ENCODE results near the gene ZNF426.
"Not testable (repeated sequence)": the region's sequence is repeated elsewhere in the genome, so short reads cannot be mapped to it uniquely, and the experiment has no call there.

ZNF426 gene

GRCh38 chr19:9566729-9567128, 28.3 kb upstream of the ZNF426 start:
- DNase-seq (ENCODE audit: low read depth, low spot score), result peak; percentile 3
- in situ Hi-C loops (cut with HindIII; ENCODE audit: low sequenced_read_pairs), result no loop called here
- no peak overlapping the region for H3K4me3 ChIP-seq (ENCODE audit: low read depth, low read length)
- TF ChIP-seq CTCF (IDR thresholded peaks at IDR 0.05; ENCODE audit: low read depth, low read length), result peak; percentile 6

- TF ChIP-seq CTCF (IDR thresholded peaks at IDR 0.05; ENCODE audit: low read depth, low read length), result no peak
- in situ Hi-C loops (cut with HindIII; ENCODE audit: low sequenced_read_pairs), result no loop called here
- DNase-seq (ENCODE audit: low read depth, low spot score), result peak; percentile 31
- H3K4me3 ChIP-seq (ENCODE audit: low read depth, low read length), result no peak overlapping the region
These were observed 27.7 kb upstream of the ZNF426 start for GRCh38 chr19:9565900-9566705.

- no peak overlapping the region for H3K4me3 ChIP-seq (ENCODE audit: low read depth, low read length)
- in situ Hi-C loops (cut with HindIII; ENCODE audit: low sequenced_read_pairs), result no loop called here
- no peak for DNase-seq (ENCODE audit: low read depth, low spot score)
- TF ChIP-seq CTCF (IDR thresholded peaks at IDR 0.05; ENCODE audit: low read depth, low read length), result no peak
These were observed 14.3 kb upstream of the ZNF426 start for GRCh38 chr19:9552536-9553274.

GRCh38 chr19:9547870-9548269, 9.4 kb upstream of the ZNF426 start:
- DNase-seq (ENCODE audit: low read depth, low spot score), result no peak
- H3K4me3 ChIP-seq (ENCODE audit: low read depth, low read length), result no peak overlapping the region
- no peak for TF ChIP-seq CTCF (IDR thresholded peaks at IDR 0.05; ENCODE audit: low read depth, low read length)
- in situ Hi-C loops (cut with HindIII; ENCODE audit: low sequenced_read_pairs), result no loop called here

- not testable (repeated sequence) for DNase-seq (ENCODE audit: low read depth, low spot score)
These were observed 2.8 kb upstream of the ZNF426 start for GRCh38 chr19:9541281-9541680.

GRCh38 chr19:9539921-9540320, 1.5 kb upstream of the ZNF426 start:
- in situ Hi-C loops (cut with HindIII; ENCODE audit: low sequenced_read_pairs); H3K4me3 ChIP-seq (ENCODE audit: low read depth, low read length); DNase-seq (ENCODE audit: low read depth, low spot score): not testable (repeated sequence)

More at GRCh38 chr19:9541281-9541680, 2.8 kb upstream of the ZNF426 start:
- H3K4me3 ChIP-seq (ENCODE audit: low read depth, low read length); in situ Hi-C loops (cut with HindIII; ENCODE audit: low sequenced_read_pairs): not testable (repeated sequence)

- in situ Hi-C loops (cut with HindIII; ENCODE audit: low sequenced_read_pairs); DNase-seq (ENCODE audit: low read depth, low spot score); H3K4me3 ChIP-seq (ENCODE audit: low read depth, low read length): not testable (repeated sequence)
These were observed 756 bp upstream of the ZNF426 start for GRCh38 chr19:9539201-9539600.

- H3K4me3 ChIP-seq (ENCODE audit: low read depth, low read length), result no peak overlapping the region
- TF ChIP-seq CTCF (IDR thresholded peaks at IDR 0.05; ENCODE audit: low read depth, low read length), result no peak
- DNase-seq (ENCODE audit: low read depth, low spot score), result no peak
- in situ Hi-C loops (cut with HindIII; ENCODE audit: low sequenced_read_pairs), result no loop called here
These were observed 2.5 kb downstream of the ZNF426 start for GRCh38 chr19:9535934-9536333.

All from astrocyte of the spinal cord (primary cell).